CD14-positive monocyte (primary cell): Measurements from ENCODE around the gene MYL3. TPM values are rescaled to one million over a fixed set of nuclear protein-coding genes. Genes with fewer than 3 reads are reported as not detected.

Experiments used
- DNase-seq, 3 donors: peaks; one replicate each; pipeline ENCODE4 v3.0.0-alpha.2; 2011 to 2022
- H2AFZ ChIP-seq: 2 replicates; pipeline ENCODE4 v1.6.0; 2012; ENCODE audit warnings: mild to moderate bottlenecking, low read depth, low read length, inconsistent platforms; ENCODE audit not compliant: insufficient read depth, poor library complexity, severe bottlenecking
- H3K27ac ChIP-seq, 2 donors: 1 replicate in 1 of 2; 2 replicates in 1 of 2; pipeline ENCODE4 v1.5.1; 2012 to 2013; ENCODE audit warnings: low read length in 2 of 2, control low read depth in 1 of 2, inconsistent platforms in 1 of 2, low read depth in 1 of 2, mild to moderate bottlenecking in 1 of 2
- H3K27me3 ChIP-seq, 2 donors: one replicate each; pipeline versions ENCODE4 v1.6.0 to v1.6.1; 2011 to 2013; ENCODE audit warnings: low read length in 2 of 2; ENCODE audit not compliant: control insufficient read depth in 2 of 2, insufficient read depth in 2 of 2
- H3K36me3 ChIP-seq, 2 donors: replicated peaks in 1 of 2; 1 replicate in 1 of 2; 2 replicates in 1 of 2; pipeline versions ENCODE4 v1.5.1 to v1.6.1; 2012 to 2013; ENCODE audit warnings: low read length in 2 of 2, control low read depth in 1 of 2, inconsistent platforms in 1 of 2, mild to moderate bottlenecking in 1 of 2; ENCODE audit not compliant: insufficient read depth in 2 of 2, control insufficient read depth in 1 of 2
- H3K4me1 ChIP-seq, 2 donors: 1 replicate in 1 of 2; 2 replicates in 1 of 2; pipeline versions ENCODE4 v1.5.1 to v1.6.1; 2012 to 2013; ENCODE audit warnings: low read length in 2 of 2, control low read depth in 1 of 2, inconsistent platforms in 1 of 2, mild to moderate bottlenecking in 1 of 2, moderate library complexity in 1 of 2; ENCODE audit not compliant: insufficient read depth in 2 of 2, control insufficient read depth in 1 of 2
- H3K4me2 ChIP-seq: replicated peaks from 2 replicates; pipeline ENCODE3; 2012; ENCODE audit warnings: low read length, moderate library complexity, mild to moderate bottlenecking; ENCODE audit not compliant: poor library complexity, severe bottlenecking; ENCODE audit errors: extremely low read depth
- H3K4me3 ChIP-seq, 3 experiments: fragments of 200-600 bp in 1 of 3; sonication (generic) in 1 of 3; replicated peaks in 1 of 3; 1 replicate in 2 of 3; 2 replicates in 1 of 3; pipeline ENCODE4 v1.5.1; 2011 to 2013; ENCODE audit warnings: low read length in 3 of 3, mild to moderate bottlenecking in 3 of 3, control low read depth in 2 of 3, low read depth in 2 of 3, inconsistent platforms in 1 of 3, moderate library complexity in 1 of 3
- H3K79me2 ChIP-seq: 2 replicates; pipeline ENCODE4 v1.6.0; 2012; ENCODE audit warnings: mild to moderate bottlenecking, control low read depth, inconsistent platforms, low read length, moderate library complexity; ENCODE audit not compliant: insufficient read depth
- H3K9ac ChIP-seq: 2 replicates; pipeline ENCODE4 v1.6.0; 2017; ENCODE audit warnings: low read length, mild to moderate bottlenecking; ENCODE audit not compliant: insufficient read depth, poor library complexity, severe bottlenecking
- H3K9me3 ChIP-seq, 2 donors: replicated peaks in 1 of 2; 1 replicate in 1 of 2; 2 replicates in 1 of 2; pipeline versions ENCODE4 v1.5.1 to v1.6.1; 2012 to 2013; ENCODE audit warnings: low read length in 2 of 2, control low read depth in 1 of 2; ENCODE audit not compliant: control insufficient read depth in 1 of 2, insufficient read depth in 1 of 2
- H4K20me1 ChIP-seq: 2 replicates; pipeline ENCODE4 v1.6.0; 2012; ENCODE audit warnings: mild to moderate bottlenecking, low read length, control low read depth, moderate library complexity; ENCODE audit not compliant: insufficient read depth
- H3K27ac Mint-ChIP-seq, 7 donors: one replicate each; pipeline ENCODE4 v1.8.0; 2020; ENCODE audit warnings: mild to moderate bottlenecking in 7 of 7, mixed read lengths in 7 of 7, moderate library complexity in 6 of 7, inconsistent platforms in 2 of 7
- H3K27me3 Mint-ChIP-seq, 3 donors: one replicate each; pipeline ENCODE4 v1.8.0; 2021 to 2022; ENCODE audit warnings: low read depth in 3 of 3, mild to moderate bottlenecking in 3 of 3, mixed read lengths in 3 of 3, moderate library complexity in 3 of 3, inconsistent platforms in 1 of 3
- H3K36me3 Mint-ChIP-seq, 2 donors: one replicate each; pipeline ENCODE4 v1.8.0; 2020; ENCODE audit warnings: mixed read lengths in 2 of 2, inconsistent platforms in 1 of 2, mild to moderate bottlenecking in 1 of 2
- H3K4me1 Mint-ChIP-seq: one replicate; pipeline ENCODE4 v1.8.0; 2020; ENCODE audit warnings: mild to moderate bottlenecking, mixed read lengths
- H3K4me3 Mint-ChIP-seq, 2 donors: one replicate each; pipeline ENCODE4 v1.8.0; 2020; ENCODE audit warnings: mild to moderate bottlenecking in 2 of 2, mixed read lengths in 2 of 2, moderate library complexity in 1 of 2
- H3K9me3 Mint-ChIP-seq, 7 donors: one replicate each; pipeline ENCODE4 v1.8.0; 2020 to 2022; ENCODE audit warnings: mixed read lengths in 7 of 7, mild to moderate bottlenecking in 6 of 7, moderate library complexity in 6 of 7, inconsistent platforms in 2 of 7
- WGBS: methylation state at CpG from one replicate; pipeline ENCODE4 v1.1.5; 2013; ENCODE audit warnings: missing lambda C conversion rate; ENCODE audit not compliant: insufficient coverage; 5-methylcytosine and 5-hydroxymethylcytosine counted together
- intact Hi-C, 2 donors: fragments of 100-400 bp; cut with micrococcal nuclease; formaldehyde crosslinking; loops; one replicate each; pipeline versions ENCODE4 v1.15.0 to v1.15.1; 2023
- polyA plus RNA-seq, 3 donors: library from polyadenylated mRNA; depleted of rRNA in 1 of 3; unstranded in 2 of 3; stranded (reverse) in 1 of 3; fragments of 300-500 nt in 2 of 3; fragments of >200 nt in 1 of 3; fragmentation: Illumina TruSeq in 2 of 3; gene quantifications; 1 replicate in 2 of 3; 2 replicates in 1 of 3; pipeline ENCODE4 v1.2.3, GENCODE V29; 2012 to 2021
- TF ChIP-seq, protein P1 (sequence below): fragments of 200-600 bp; IDR thresholded peaks from one replicate; pipeline ENCODE4 v1.8.0; 2022; ENCODE audit warnings: antibody characterized with exemption, mild to moderate bottlenecking

The MYL3 gene
- polyA plus RNA-seq, 3 donors, result not detected

- peaks cover 0 to 5% (median 0%) of the 10 kb centered on the region in 7 donors for H3K9me3 Mint-ChIP-seq
- H3K4me3 ChIP-seq, result no peak overlapping the region
- no peak overlapping the region for H3K27ac ChIP-seq
- H3K4me1 Mint-ChIP-seq, result peaks cover 27% of the 10 kb centered on the region
- H2AFZ ChIP-seq, result no peak overlapping the region
- no peak overlapping the region for H3K4me2 ChIP-seq
- peaks cover 0 to 43% of the 10 kb centered on the region in 2 donors for H3K27me3 ChIP-seq
- no peaks in the 10 kb centered on the region for H3K79me2 ChIP-seq
- H3K36me3 ChIP-seq, result no peaks in the 10 kb centered on the region
- H3K27me3 Mint-ChIP-seq, result peaks cover 34 to 85% (median 54%) of the 10 kb centered on the region in 3 donors
- peak overlapping the region in 1 of 2 donors; percentile 36 for H3K4me3 Mint-ChIP-seq
- 56% methylated on average over 9 of the region's 9 CpGs for WGBS
- H3K27ac Mint-ChIP-seq, result no peak overlapping the region
- no peaks in the 10 kb centered on the region for H3K36me3 Mint-ChIP-seq
- intact Hi-C loops, result loop anchor here in 1 of 2 donors (2.0 kb wide), 1 partner anchor 189 kb away; no protein-coding TSS in a partner anchor
- H3K9me3 ChIP-seq, result no peaks in the 10 kb centered on the region
- no peaks in the 10 kb centered on the region for H4K20me1 ChIP-seq
- peak in 1 of 3 donors; percentile 23 for DNase-seq
- H3K4me1 ChIP-seq, result peaks cover 13 to 14% of the 10 kb centered on the region in 2 donors
- TF ChIP-seq, protein P1, sequence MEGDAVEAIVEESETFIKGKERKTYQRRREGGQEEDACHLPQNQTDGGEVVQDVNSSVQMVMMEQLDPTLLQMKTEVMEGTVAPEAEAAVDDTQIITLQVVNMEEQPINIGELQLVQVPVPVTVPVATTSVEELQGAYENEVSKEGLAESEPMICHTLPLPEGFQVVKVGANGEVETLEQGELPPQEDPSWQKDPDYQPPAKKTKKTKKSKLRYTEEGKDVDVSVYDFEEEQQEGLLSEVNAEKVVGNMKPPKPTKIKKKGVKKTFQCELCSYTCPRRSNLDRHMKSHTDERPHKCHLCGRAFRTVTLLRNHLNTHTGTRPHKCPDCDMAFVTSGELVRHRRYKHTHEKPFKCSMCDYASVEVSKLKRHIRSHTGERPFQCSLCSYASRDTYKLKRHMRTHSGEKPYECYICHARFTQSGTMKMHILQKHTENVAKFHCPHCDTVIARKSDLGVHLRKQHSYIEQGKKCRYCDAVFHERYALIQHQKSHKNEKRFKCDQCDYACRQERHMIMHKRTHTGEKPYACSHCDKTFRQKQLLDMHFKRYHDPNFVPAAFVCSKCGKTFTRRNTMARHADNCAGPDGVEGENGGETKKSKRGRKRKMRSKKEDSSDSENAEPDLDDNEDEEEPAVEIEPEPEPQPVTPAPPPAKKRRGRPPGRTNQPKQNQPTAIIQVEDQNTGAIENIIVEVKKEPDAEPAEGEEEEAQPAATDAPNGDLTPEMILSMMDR, result no peak
- H3K9ac ChIP-seq, result no peak overlapping the region
Measured at GRCh38 chr3:46893763-46894162, 30.5 kb upstream of the MYL3 start.

DNA sequence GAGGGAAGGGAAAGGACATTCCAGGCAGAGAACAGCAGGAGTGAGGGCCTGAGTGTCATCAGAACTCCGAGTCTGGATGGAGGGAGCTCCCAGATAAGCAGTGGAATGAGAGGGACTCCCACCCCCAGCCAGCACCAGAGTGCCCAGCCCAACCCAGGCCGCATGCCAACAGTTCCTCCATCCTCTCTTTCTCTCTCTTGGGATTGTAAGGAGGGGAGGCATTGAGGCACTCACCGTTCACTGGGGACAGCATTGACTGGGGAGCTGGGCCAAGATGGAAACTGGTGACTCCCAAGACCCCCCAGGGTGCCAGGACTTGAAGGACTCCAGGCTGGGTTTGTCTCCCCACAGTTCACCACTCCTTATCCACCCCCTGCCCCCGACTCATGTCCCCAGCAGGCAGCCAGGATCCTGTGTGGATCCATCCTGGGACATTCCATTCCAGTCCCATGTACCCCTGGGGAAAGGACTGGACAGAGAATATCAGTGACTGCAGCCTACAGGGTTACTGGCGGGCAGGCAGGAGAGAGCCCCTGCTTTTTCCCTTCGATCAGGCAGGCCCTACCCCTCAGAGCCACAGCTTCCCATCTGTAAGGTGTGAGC, 30.0 kb upstream of the MYL3 start:
- Histone ChIP-seq H3K4me3 (no peak overlapping the region), H3K9me3 (no peaks in the 10 kb centered on the region), H3K36me3 (no peaks in the 10 kb centered on the region), H3K79me2 (no peaks in the 10 kb centered on the region), H3K27me3 (peaks cover 0 to 39% of the 10 kb centered on the region in 2 donors), H3K4me2 (no peak overlapping the region), H3K4me1 (peaks cover 13 to 14% of the 10 kb centered on the region in 2 donors), H3K9ac (no peak overlapping the region), H4K20me1 (no peaks in the 10 kb centered on the region), H3K27ac (no peak overlapping the region), H2AFZ (no peak overlapping the region)
- DNase-seq, result no peak
- 89% methylated on average over 1 of the region's 6 CpGs for WGBS
- peaks cover 0 to 5% (median 0%) of the 10 kb centered on the region in 7 donors for H3K9me3 Mint-ChIP-seq
- TF ChIP-seq, protein P1, result no peak
- peak overlapping the region in 1 of 2 donors; percentile 39 for H3K4me3 Mint-ChIP-seq
- peaks cover 29 to 82% (median 49%) of the 10 kb centered on the region in 3 donors for H3K27me3 Mint-ChIP-seq
- intact Hi-C loops, result no loop called here
- no peak overlapping the region for H3K27ac Mint-ChIP-seq
- peaks cover 24% of the 10 kb centered on the region for H3K4me1 Mint-ChIP-seq
- H3K36me3 Mint-ChIP-seq, result no peaks in the 10 kb centered on the region
